Measurements from ENCODE around the gene FES.

- TF ChIP-seq CTCF (conservative IDR thresholded peaks at IDR 0.05; ENCODE audit: low read length): no peak
- no peak for TF ChIP-seq EZH2phosphoT487 (IDR thresholded peaks at IDR 0.05; ENCODE audit: borderline replicate concordance, low read depth, low read length)
Measured at GRCh38 chr15:90851114-90851513, 33.2 kb upstream of the FES start.

Data from OCI-LY7 (cell line).